ENCODE measurements around the gene GALE. TPM values are rescaled to one million over a fixed set of nuclear protein-coding genes. Genes with fewer than 3 reads are reported as not detected.
A peak's percentile ranks its signal among the peaks of the same experiment; 100 is the strongest.

GALE gene
- total and polyA plus RNA-seq, 2 of the 13 experiments (the other 11 are each of a cell fraction or from before 2014, with no cell fraction given): 85.2 to 88.4 TPM

DNA sequence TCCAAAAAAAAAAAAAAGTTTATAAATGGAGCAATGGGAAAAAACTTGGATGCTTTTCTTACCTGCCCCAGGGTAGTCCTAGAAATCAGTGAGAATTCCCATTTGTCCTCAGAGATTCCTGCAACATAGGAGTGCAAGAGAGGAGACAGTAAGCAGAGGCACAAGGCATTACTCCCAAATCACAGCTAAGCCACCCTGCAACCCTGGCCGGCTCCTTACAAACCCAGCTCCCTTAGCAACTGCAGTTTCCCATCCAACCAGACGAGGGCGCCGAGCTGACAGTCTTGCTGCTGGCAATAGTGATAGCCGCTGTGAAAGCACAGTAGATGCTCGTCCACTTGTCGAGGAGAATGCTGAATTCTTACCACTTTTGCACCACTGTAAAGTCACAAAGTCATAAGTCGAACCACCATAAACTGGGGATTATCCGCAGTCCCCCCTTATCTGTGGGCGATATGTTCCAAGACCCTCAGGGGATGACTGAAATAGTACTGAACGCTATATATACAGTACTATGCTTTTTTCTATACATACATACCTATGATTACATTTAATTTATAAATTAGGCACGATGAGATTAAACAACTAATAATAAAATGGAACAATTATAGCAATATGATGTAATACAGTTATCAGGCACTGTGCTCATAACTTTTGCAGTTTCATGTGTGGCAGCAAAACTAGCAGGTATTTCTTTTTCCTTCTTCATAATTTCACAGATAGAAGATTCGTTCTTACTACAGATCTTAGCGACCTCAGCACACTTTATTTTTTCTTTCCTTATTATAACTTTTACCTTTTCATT, 28.3 kb downstream of the GALE start (continued):
- TF ChIP-seq, protein P1, sequence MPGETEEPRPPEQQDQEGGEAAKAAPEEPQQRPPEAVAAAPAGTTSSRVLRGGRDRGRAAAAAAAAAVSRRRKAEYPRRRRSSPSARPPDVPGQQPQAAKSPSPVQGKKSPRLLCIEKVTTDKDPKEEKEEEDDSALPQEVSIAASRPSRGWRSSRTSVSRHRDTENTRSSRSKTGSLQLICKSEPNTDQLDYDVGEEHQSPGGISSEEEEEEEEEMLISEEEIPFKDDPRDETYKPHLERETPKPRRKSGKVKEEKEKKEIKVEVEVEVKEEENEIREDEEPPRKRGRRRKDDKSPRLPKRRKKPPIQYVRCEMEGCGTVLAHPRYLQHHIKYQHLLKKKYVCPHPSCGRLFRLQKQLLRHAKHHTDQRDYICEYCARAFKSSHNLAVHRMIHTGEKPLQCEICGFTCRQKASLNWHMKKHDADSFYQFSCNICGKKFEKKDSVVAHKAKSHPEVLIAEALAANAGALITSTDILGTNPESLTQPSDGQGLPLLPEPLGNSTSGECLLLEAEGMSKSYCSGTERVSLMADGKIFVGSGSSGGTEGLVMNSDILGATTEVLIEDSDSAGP (CRISPR knock-in tag; IDR thresholded peaks at IDR 0.05; ENCODE audit: borderline replicate concordance): 0 out of 2 replicates have a peak, but pooled peaks have one; percentile 31
- TF ChIP-seq SALL2 (CRISPR knock-in tag; IDR thresholded peaks at IDR 0.05) (peak; percentile 39; the same call in 1 of the 2 replicates), RXRB (CRISPR knock-in tag; IDR thresholded peaks at IDR 0.05; ENCODE audit: borderline replicate concordance) (0 out of 2 replicates have a peak, but pooled peaks have one; percentile 11), STAT5B (CRISPR knock-in tag; IDR thresholded peaks at IDR 0.05) (no peak), KLF15 (CRISPR knock-in tag; IDR thresholded peaks at IDR 0.05; ENCODE audit: borderline replicate concordance) (no peak), ZNF567 (CRISPR knock-in tag; IDR thresholded peaks at IDR 0.05; ENCODE audit: borderline replicate concordance) (no peak), KLF16 (CRISPR knock-in tag; IDR thresholded peaks at IDR 0.05) (0 out of 4 replicates have a peak, but pooled peaks of 1 of the 2 experiments have one; percentile 42), MEIS1 (CRISPR knock-in tag; IDR thresholded peaks at IDR 0.05; ENCODE audit: borderline replicate concordance) (no peak), ZNF230 (CRISPR knock-in tag; IDR thresholded peaks at IDR 0.05) (no peak), ZSCAN9 (CRISPR knock-in tag; IDR thresholded peaks at IDR 0.05; ENCODE audit: borderline replicate concordance) (peak; percentile 39; the same call in 1 of the 2 replicates), ZNF615 (CRISPR knock-in tag; IDR thresholded peaks at IDR 0.05; ENCODE audit: borderline replicate concordance) (no peak), SIX4 (CRISPR knock-in tag; IDR thresholded peaks at IDR 0.05) (no peak), HNF4A (CRISPR knock-in tag; IDR thresholded peaks at IDR 0.05) (no peak), MIXL1 (CRISPR knock-in tag; IDR thresholded peaks at IDR 0.05) (peak; percentile 47; the same call in 1 of the 2 replicates), HDAC6 (IDR thresholded peaks at IDR 0.05; ENCODE audit: low read depth, low read length) (no peak), ZMYM3 (CRISPR knock-in tag; IDR thresholded peaks at IDR 0.05) (no peak)
- TF ChIP-seq, protein P2, sequence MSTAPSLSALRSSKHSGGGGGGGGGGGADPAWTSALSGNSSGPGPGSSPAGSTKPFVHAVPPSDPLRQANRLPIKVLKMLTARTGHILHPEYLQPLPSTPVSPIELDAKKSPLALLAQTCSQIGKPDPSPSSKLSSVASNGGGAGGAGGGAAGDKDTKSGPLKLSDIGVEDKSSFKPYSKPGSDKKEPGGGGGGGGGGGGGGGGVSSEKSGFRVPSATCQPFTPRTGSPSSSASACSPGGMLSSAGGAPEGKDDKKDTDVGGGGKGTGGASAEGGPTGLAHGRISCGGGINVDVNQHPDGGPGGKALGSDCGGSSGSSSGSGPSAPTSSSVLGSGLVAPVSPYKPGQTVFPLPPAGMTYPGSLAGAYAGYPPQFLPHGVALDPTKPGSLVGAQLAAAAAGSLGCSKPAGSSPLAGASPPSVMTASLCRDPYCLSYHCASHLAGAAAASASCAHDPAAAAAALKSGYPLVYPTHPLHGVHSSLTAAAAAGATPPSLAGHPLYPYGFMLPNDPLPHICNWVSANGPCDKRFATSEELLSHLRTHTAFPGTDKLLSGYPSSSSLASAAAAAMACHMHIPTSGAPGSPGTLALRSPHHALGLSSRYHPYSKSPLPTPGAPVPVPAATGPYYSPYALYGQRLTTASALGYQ (CRISPR knock-in tag; IDR thresholded peaks at IDR 0.05): no peak
- TF ChIP-seq, protein P3, sequence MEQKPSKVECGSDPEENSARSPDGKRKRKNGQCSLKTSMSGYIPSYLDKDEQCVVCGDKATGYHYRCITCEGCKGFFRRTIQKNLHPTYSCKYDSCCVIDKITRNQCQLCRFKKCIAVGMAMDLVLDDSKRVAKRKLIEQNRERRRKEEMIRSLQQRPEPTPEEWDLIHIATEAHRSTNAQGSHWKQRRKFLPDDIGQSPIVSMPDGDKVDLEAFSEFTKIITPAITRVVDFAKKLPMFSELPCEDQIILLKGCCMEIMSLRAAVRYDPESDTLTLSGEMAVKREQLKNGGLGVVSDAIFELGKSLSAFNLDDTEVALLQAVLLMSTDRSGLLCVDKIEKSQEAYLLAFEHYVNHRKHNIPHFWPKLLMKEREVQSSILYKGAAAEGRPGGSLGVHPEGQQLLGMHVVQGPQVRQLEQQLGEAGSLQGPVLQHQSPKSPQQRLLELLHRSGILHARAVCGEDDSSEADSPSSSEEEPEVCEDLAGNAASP (CRISPR knock-in tag; IDR thresholded peaks at IDR 0.05; ENCODE audit: borderline replicate concordance): peak; percentile 36; the same call in 1 of the 2 replicates
- TF ChIP-seq, protein P4, sequence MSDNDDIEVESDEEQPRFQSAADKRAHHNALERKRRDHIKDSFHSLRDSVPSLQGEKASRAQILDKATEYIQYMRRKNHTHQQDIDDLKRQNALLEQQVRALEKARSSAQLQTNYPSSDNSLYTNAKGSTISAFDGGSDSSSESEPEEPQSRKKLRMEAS (IDR thresholded peaks at IDR 0.05): peak; percentile 19; the same call in 1 of the 2 replicates
- TF ChIP-seq, protein P5, sequence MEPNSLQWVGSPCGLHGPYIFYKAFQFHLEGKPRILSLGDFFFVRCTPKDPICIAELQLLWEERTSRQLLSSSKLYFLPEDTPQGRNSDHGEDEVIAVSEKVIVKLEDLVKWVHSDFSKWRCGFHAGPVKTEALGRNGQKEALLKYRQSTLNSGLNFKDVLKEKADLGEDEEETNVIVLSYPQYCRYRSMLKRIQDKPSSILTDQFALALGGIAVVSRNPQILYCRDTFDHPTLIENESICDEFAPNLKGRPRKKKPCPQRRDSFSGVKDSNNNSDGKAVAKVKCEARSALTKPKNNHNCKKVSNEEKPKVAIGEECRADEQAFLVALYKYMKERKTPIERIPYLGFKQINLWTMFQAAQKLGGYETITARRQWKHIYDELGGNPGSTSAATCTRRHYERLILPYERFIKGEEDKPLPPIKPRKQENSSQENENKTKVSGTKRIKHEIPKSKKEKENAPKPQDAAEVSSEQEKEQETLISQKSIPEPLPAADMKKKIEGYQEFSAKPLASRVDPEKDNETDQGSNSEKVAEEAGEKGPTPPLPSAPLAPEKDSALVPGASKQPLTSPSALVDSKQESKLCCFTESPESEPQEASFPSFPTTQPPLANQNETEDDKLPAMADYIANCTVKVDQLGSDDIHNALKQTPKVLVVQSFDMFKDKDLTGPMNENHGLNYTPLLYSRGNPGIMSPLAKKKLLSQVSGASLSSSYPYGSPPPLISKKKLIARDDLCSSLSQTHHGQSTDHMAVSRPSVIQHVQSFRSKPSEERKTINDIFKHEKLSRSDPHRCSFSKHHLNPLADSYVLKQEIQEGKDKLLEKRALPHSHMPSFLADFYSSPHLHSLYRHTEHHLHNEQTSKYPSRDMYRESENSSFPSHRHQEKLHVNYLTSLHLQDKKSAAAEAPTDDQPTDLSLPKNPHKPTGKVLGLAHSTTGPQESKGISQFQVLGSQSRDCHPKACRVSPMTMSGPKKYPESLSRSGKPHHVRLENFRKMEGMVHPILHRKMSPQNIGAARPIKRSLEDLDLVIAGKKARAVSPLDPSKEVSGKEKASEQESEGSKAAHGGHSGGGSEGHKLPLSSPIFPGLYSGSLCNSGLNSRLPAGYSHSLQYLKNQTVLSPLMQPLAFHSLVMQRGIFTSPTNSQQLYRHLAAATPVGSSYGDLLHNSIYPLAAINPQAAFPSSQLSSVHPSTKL (CRISPR knock-in tag; IDR thresholded peaks at IDR 0.05): 0 out of 2 replicates have a peak, but pooled peaks have one; percentile 30
